GM23338 (cell line): ENCODE results near the gene DOCK2. TPM values are rescaled to one million over a fixed set of nuclear protein-coding genes. Genes with fewer than 3 reads are reported as not detected.

Experiments used
- ATAC-seq: fragments of 200-7000 bp; cut with Tn5 transposase; 3 replicates; pipeline ENCODE4 v1.9.1; 2020
- DNase-seq: peaks from one replicate; pipeline ENCODE4 v3.0.0-alpha.2; 2015; ENCODE audit warnings: low spot score
- H2AFZ ChIP-seq: fragments of 200-600 bp; sonication (generic); 2 replicates; pipeline ENCODE4 v1.8.0; 2016; ENCODE audit warnings: antibody characterized with exemption, mild to moderate bottlenecking, moderate library complexity
- H3F3A ChIP-seq: fragments of 200-600 bp; sonication (generic); replicated peaks from 2 replicates; pipeline ENCODE4 v1.8.0; 2017; ENCODE audit warnings: antibody characterized with exemption, mixed run types, low read depth
- H3K27ac ChIP-seq: fragments of 200-600 bp; sonication (generic); 2 replicates; pipeline ENCODE4 v1.6.1; 2016; ENCODE audit warnings: low read depth
- H3K27me3 ChIP-seq: fragments of 200-600 bp; sonication (generic); 2 replicates; pipeline ENCODE4 v1.8.0; 2016; ENCODE audit warnings: mild to moderate bottlenecking, mixed run types, moderate library complexity; ENCODE audit not compliant: insufficient read depth
- H3K36me3 ChIP-seq: fragments of 200-600 bp; sonication (generic); 2 replicates; pipeline ENCODE4 v1.8.0; 2016; ENCODE audit warnings: mild to moderate bottlenecking; ENCODE audit not compliant: insufficient read depth
- H3K4me1 ChIP-seq: fragments of 200-600 bp; sonication (generic); 2 replicates; pipeline ENCODE4 v1.8.0; 2016; ENCODE audit warnings: mild to moderate bottlenecking, moderate library complexity; ENCODE audit not compliant: insufficient read depth
- H3K4me2 ChIP-seq: fragments of 200-600 bp; sonication (generic); 2 replicates; pipeline ENCODE4 v1.7.1; 2017; ENCODE audit warnings: mixed run types
- H3K4me3 ChIP-seq: fragments of 200-600 bp; sonication (generic); 2 replicates; pipeline ENCODE4 v1.6.1; 2016; ENCODE audit warnings: mixed run types
- H3K79me2 ChIP-seq: fragments of 200-600 bp; sonication (generic); replicated peaks from 2 replicates; pipeline ENCODE4 v1.8.0; 2017; ENCODE audit warnings: mild to moderate bottlenecking; ENCODE audit not compliant: insufficient read depth
- H3K9me2 ChIP-seq: fragments of 200-600 bp; sonication (generic); 2 replicates; pipeline ENCODE4 v1.8.0; 2017; ENCODE audit not compliant: insufficient read depth
- H4K20me1 ChIP-seq: fragments of 200-600 bp; sonication (generic); replicated peaks from 2 replicates; pipeline ENCODE4 v1.8.0; 2017; ENCODE audit warnings: mild to moderate bottlenecking; ENCODE audit not compliant: insufficient read depth
- H3K27ac Mint-ChIP-seq: 2 replicates; pipeline ENCODE4 v1.8.0; 2020; ENCODE audit warnings: inconsistent platforms, mild to moderate bottlenecking, moderate library complexity, mixed read lengths
- H3K27me3 Mint-ChIP-seq: 3 replicates; pipeline ENCODE4 v1.8.0; 2022; ENCODE audit warnings: low read depth, mild to moderate bottlenecking, moderate library complexity, mixed read lengths, inconsistent platforms; ENCODE audit not compliant: insufficient read depth, poor library complexity
- H3K36me3 Mint-ChIP-seq: 3 replicates; pipeline ENCODE4 v1.8.0; 2021; ENCODE audit warnings: low read depth, mild to moderate bottlenecking, inconsistent platforms, moderate library complexity, mixed read lengths
- H3K4me1 Mint-ChIP-seq: 3 replicates; pipeline ENCODE4 v1.8.0; 2020; ENCODE audit warnings: mild to moderate bottlenecking, inconsistent platforms, mixed read lengths
- H3K4me3 Mint-ChIP-seq: 3 replicates; pipeline ENCODE4 v1.8.0; 2021; ENCODE audit warnings: moderate library complexity, mild to moderate bottlenecking, inconsistent platforms, mixed read lengths
- H3K9me3 Mint-ChIP-seq: 3 replicates; pipeline ENCODE4 v1.8.0; 2020; ENCODE audit warnings: moderate library complexity, mild to moderate bottlenecking, inconsistent platforms, mixed read lengths
- CREB1 ChIP-seq: fragments of 250-450 bp; sonication (Bioruptor Pico); IDR thresholded peaks from 2 replicates; pipeline ENCODE4 v1.5.0; 2020; ENCODE audit warnings: low read depth, mild to moderate bottlenecking, moderate library complexity
- EZH2 ChIP-seq: fragments of 200-600 bp; sonication (generic); IDR thresholded peaks from one replicate; pipeline ENCODE4 v1.8.0; 2017; ENCODE audit warnings: antibody characterized with exemption, mild to moderate bottlenecking, low read depth; ENCODE audit not compliant: unreplicated experiment
- EZH2phosphoT487 ChIP-seq: fragments of 200-600 bp; sonication (generic); IDR thresholded peaks from one replicate; pipeline ENCODE4 v1.8.1; 2018; ENCODE audit warnings: antibody characterized with exemption; ENCODE audit not compliant: unreplicated experiment
- JUNB ChIP-seq: IDR thresholded peaks from one replicate; pipeline ENCODE4 v1.6.1; 2016; ENCODE audit warnings: antibody characterized with exemption; ENCODE audit not compliant: unreplicated experiment
- NANOG ChIP-seq: IDR thresholded peaks from 2 replicates; pipeline ENCODE4 v1.6.1; 2016; ENCODE audit warnings: antibody characterized with exemption, borderline replicate concordance
- POLR2AphosphoS5 ChIP-seq: IDR thresholded peaks from 2 replicates; pipeline ENCODE4 v1.6.1; 2016; ENCODE audit warnings: antibody characterized with exemption, low read depth
- STAT1 ChIP-seq: IDR thresholded peaks from one replicate; pipeline ENCODE4 v1.6.1; 2016; ENCODE audit warnings: antibody characterized with exemption; ENCODE audit not compliant: unreplicated experiment
- ZNF114 ChIP-seq: fragments of 250-450 bp; sonication (Bioruptor Pico); IDR thresholded peaks from 2 replicates; pipeline ENCODE4 v1.5.0; 2020; ENCODE audit warnings: mild to moderate bottlenecking, moderate library complexity
- ZNF331 ChIP-seq: fragments of 250-450 bp; sonication (Bioruptor Pico); IDR thresholded peaks from 2 replicates; pipeline ENCODE4 v1.5.0; 2020; ENCODE audit warnings: low read depth, mild to moderate bottlenecking, moderate library complexity
- polyA plus RNA-seq: library from polyadenylated mRNA; unstranded; fragments of >200 nt; fragmentation: Nextera tagmentation; extraction: Ambion mirVana; gene quantifications from 2 replicates; pipeline ENCODE4 v1.2.1, GENCODE V29; 2016
- total RNA-seq: library from RNA; depleted of rRNA; stranded (reverse); fragments of >200 nt; shearing (Covaris generic); gene quantifications from 2 replicates; pipeline ENCODE4 v1.2.3, GENCODE V29; 2014
- TF ChIP-seq, protein P1 (sequence below): IDR thresholded peaks from 2 replicates; pipeline ENCODE4 v1.6.1; 2016; ENCODE audit warnings: antibody characterized with exemption
- TF ChIP-seq, protein P2 (sequence below): fragments of 250-450 bp; sonication (Bioruptor Pico); IDR thresholded peaks from 2 replicates; pipeline ENCODE4 v1.5.0; 2020; ENCODE audit warnings: mild to moderate bottlenecking, moderate library complexity
- TF ChIP-seq, protein P3 (sequence below), 2 experiments: fragments of 200-600 bp in 1 of 2; sonication (generic) in 1 of 2; conservative IDR thresholded peaks; 2 replicates each; pipeline versions ENCODE4 v1.5.1 to v1.6.1; 2016 to 2017; ENCODE audit warnings: antibody characterized with exemption in 2 of 2, low read depth in 2 of 2, mild to moderate bottlenecking in 2 of 2, moderate library complexity in 1 of 2
- TF ChIP-seq, protein P4 (sequence below): IDR thresholded peaks from one replicate; pipeline ENCODE4 v1.6.1; 2018; ENCODE audit warnings: antibody characterized with exemption; ENCODE audit not compliant: unreplicated experiment

Gene DOCK2
- total and polyA plus RNA-seq, 2 experiments from 2014 or later: 3.7 to 9.4 TPM

DNA sequence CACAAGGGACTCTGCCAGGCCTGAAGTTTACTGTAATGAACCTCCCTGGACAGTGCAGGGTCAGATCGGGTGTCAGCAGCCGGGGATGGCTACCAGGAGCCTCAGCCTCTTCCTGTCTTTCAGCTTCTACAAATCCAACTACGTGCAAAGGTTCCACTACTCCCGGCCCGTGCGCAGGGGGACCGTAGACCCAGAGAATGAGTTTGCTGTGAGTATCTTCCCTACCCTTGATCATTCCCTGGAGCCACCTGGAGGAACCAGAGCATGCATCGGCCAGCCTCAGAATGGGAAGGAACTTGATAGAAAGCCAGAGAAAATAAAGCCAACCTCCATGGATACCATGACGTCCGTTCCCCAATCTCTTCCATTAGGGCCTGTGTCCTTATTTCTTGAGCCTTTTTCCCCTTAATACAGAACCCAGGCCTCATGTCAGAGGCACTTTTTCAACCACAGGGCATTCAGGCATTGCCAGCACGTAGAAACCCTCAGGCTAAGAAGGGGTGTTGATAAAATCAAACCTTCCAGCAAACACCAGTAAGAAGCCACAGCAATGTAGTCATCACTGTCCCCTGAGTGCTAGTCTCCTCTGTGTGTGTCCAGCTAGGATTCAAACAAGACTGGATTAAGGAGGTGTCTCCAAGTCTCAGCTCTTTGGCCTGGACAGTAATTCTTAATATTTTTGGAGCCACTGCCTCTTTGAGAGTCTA lies 419.6 kb downstream of the DOCK2 start:
- Histone ChIP-seq H3K27ac (no peak overlapping the region), H3K4me2 (no peak overlapping the region), H3F3A (no peaks in the 10 kb centered on the region), H2AFZ (no peak overlapping the region), H3K27me3 (no peaks in the 10 kb centered on the region), H3K79me2 (no peaks in the 10 kb centered on the region), H3K4me1 (no peaks in the 10 kb centered on the region), H3K36me3 (no peaks in the 10 kb centered on the region), H4K20me1 (no peaks in the 10 kb centered on the region), H3K9me2 (no peaks in the 10 kb centered on the region), H3K4me3 (no peak overlapping the region)
- Mint-ChIP-seq H3K36me3 (no peaks in the 10 kb centered on the region; the same call in 2 of the 3 replicates), H3K4me3 (no peak overlapping the region), H3K27me3 (peaks cover 4% of the 10 kb centered on the region), H3K9me3 (0 out of 3 replicates have a peak, but pooled peaks cover 3% of the 10 kb centered on the region), H3K27ac (no peak overlapping the region), H3K4me1 (no peaks in the 10 kb centered on the region)
- DNase-seq (no peak), ATAC-seq (no peak)
- TF ChIP-seq, protein P1, sequence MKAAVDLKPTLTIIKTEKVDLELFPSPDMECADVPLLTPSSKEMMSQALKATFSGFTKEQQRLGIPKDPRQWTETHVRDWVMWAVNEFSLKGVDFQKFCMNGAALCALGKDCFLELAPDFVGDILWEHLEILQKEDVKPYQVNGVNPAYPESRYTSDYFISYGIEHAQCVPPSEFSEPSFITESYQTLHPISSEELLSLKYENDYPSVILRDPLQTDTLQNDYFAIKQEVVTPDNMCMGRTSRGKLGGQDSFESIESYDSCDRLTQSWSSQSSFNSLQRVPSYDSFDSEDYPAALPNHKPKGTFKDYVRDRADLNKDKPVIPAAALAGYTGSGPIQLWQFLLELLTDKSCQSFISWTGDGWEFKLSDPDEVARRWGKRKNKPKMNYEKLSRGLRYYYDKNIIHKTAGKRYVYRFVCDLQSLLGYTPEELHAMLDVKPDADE: no peak
- TF ChIP-seq CREB1 (CRISPR knock-in tag) (no peak), ZNF114 (CRISPR knock-in tag) (no peak), STAT1 (no peak), POLR2AphosphoS5 (no peak), ZNF331 (CRISPR knock-in tag) (no peak), JUNB (no peak), EZH2phosphoT487 (no peak), EZH2 (no peak), NANOG (no peak)
- TF ChIP-seq, protein P2, sequence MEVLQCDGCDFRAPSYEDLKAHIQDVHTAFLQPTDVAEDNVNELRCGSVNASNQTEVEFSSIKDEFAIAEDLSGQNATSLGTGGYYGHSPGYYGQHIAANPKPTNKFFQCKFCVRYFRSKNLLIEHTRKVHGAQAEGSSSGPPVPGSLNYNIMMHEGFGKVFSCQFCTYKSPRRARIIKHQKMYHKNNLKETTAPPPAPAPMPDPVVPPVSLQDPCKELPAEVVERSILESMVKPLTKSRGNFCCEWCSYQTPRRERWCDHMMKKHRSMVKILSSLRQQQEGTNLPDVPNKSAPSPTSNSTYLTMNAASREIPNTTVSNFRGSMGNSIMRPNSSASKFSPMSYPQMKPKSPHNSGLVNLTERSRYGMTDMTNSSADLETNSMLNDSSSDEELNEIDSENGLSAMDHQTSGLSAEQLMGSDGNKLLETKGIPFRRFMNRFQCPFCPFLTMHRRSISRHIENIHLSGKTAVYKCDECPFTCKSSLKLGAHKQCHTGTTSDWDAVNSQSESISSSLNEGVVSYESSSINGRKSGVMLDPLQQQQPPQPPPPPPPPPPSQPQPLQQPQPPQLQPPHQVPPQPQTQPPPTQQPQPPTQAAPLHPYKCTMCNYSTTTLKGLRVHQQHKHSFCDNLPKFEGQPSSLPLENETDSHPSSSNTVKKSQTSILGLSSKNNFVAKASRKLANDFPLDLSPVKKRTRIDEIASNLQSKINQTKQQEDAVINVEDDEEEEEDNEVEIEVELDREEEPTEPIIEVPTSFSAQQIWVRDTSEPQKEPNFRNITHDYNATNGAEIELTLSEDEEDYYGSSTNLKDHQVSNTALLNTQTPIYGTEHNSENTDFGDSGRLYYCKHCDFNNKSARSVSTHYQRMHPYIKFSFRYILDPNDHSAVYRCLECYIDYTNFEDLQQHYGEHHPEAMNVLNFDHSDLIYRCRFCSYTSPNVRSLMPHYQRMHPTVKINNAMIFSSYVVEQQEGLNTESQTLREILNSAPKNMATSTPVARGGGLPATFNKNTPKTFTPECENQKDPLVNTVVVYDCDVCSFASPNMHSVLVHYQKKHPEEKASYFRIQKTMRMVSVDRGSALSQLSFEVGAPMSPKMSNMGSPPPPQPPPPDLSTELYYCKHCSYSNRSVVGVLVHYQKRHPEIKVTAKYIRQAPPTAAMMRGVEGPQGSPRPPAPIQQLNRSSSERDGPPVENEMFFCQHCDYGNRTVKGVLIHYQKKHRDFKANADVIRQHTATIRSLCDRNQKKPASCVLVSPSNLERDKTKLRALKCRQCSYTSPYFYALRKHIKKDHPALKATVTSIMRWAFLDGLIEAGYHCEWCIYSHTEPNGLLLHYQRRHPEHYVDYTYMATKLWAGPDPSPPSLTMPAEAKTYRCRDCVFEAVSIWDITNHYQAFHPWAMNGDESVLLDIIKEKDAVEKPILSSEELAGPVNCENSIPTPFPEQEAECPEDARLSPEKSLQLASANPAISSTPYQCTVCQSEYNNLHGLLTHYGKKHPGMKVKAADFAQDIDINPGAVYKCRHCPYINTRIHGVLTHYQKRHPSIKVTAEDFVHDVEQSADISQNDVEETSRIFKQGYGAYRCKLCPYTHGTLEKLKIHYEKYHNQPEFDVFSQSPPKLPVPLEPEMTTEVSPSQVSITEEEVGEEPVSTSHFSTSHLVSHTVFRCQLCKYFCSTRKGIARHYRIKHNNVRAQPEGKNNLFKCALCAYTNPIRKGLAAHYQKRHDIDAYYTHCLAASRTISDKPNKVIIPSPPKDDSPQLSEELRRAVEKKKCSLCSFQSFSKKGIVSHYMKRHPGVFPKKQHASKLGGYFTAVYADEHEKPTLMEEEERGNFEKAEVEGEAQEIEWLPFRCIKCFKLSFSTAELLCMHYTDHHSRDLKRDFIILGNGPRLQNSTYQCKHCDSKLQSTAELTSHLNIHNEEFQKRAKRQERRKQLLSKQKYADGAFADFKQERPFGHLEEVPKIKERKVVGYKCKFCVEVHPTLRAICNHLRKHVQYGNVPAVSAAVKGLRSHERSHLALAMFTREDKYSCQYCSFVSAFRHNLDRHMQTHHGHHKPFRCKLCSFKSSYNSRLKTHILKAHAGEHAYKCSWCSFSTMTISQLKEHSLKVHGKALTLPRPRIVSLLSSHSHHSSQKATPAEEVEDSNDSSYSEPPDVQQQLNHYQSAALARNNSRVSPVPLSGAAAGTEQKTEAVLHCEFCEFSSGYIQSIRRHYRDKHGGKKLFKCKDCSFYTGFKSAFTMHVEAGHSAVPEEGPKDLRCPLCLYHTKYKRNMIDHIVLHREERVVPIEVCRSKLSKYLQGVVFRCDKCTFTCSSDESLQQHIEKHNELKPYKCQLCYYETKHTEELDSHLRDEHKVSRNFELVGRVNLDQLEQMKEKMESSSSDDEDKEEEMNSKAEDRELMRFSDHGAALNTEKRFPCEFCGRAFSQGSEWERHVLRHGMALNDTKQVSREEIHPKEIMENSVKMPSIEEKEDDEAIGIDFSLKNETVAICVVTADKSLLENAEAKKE: no peak
- TF ChIP-seq, protein P3, sequence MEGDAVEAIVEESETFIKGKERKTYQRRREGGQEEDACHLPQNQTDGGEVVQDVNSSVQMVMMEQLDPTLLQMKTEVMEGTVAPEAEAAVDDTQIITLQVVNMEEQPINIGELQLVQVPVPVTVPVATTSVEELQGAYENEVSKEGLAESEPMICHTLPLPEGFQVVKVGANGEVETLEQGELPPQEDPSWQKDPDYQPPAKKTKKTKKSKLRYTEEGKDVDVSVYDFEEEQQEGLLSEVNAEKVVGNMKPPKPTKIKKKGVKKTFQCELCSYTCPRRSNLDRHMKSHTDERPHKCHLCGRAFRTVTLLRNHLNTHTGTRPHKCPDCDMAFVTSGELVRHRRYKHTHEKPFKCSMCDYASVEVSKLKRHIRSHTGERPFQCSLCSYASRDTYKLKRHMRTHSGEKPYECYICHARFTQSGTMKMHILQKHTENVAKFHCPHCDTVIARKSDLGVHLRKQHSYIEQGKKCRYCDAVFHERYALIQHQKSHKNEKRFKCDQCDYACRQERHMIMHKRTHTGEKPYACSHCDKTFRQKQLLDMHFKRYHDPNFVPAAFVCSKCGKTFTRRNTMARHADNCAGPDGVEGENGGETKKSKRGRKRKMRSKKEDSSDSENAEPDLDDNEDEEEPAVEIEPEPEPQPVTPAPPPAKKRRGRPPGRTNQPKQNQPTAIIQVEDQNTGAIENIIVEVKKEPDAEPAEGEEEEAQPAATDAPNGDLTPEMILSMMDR (conservative IDR thresholded peaks at IDR 0.05; ENCODE audit: low read depth in 2 of 2): no peak
- TF ChIP-seq, protein P4, sequence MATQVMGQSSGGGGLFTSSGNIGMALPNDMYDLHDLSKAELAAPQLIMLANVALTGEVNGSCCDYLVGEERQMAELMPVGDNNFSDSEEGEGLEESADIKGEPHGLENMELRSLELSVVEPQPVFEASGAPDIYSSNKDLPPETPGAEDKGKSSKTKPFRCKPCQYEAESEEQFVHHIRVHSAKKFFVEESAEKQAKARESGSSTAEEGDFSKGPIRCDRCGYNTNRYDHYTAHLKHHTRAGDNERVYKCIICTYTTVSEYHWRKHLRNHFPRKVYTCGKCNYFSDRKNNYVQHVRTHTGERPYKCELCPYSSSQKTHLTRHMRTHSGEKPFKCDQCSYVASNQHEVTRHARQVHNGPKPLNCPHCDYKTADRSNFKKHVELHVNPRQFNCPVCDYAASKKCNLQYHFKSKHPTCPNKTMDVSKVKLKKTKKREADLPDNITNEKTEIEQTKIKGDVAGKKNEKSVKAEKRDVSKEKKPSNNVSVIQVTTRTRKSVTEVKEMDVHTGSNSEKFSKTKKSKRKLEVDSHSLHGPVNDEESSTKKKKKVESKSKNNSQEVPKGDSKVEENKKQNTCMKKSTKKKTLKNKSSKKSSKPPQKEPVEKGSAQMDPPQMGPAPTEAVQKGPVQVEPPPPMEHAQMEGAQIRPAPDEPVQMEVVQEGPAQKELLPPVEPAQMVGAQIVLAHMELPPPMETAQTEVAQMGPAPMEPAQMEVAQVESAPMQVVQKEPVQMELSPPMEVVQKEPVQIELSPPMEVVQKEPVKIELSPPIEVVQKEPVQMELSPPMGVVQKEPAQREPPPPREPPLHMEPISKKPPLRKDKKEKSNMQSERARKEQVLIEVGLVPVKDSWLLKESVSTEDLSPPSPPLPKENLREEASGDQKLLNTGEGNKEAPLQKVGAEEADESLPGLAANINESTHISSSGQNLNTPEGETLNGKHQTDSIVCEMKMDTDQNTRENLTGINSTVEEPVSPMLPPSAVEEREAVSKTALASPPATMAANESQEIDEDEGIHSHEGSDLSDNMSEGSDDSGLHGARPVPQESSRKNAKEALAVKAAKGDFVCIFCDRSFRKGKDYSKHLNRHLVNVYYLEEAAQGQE: no peak
